Mesenchymal stem cell (in vitro differentiated cells and primary cell): ENCODE results near the gene ITPR3.

Source experiments
- DNase-seq: peaks from one replicate; pipeline ENCODE4 v3.0.0-alpha.2; 2013
- H2AFZ ChIP-seq: one replicate; pipeline ENCODE4 v1.6.1; 2013; ENCODE audit warnings: low read depth, mild to moderate bottlenecking, control low read depth, inconsistent platforms, low read length, moderate library complexity
- H2AK5ac ChIP-seq: 2 replicates; pipeline ENCODE4 v1.6.1; 2013; ENCODE audit warnings: low read length, moderate library complexity, mild to moderate bottlenecking, inconsistent platforms; ENCODE audit not compliant: severe bottlenecking
- H2BK120ac ChIP-seq: one replicate; pipeline ENCODE4 v1.6.1; 2013; ENCODE audit warnings: low read depth, mild to moderate bottlenecking, inconsistent platforms, low read length, moderate library complexity
- H2BK12ac ChIP-seq, 2 experiments: one replicate each; pipeline ENCODE4 v1.6.1; 2013; ENCODE audit warnings: inconsistent platforms in 2 of 2, low read length in 2 of 2, mild to moderate bottlenecking in 2 of 2, moderate library complexity in 2 of 2, control low read depth in 1 of 2
- H2BK15ac ChIP-seq: one replicate; pipeline ENCODE4 v1.6.1; 2013; ENCODE audit warnings: mild to moderate bottlenecking, low read depth, inconsistent platforms; ENCODE audit not compliant: poor library complexity, severe bottlenecking
- H2BK5ac ChIP-seq: 2 replicates; pipeline ENCODE4 v1.6.1; 2013; ENCODE audit warnings: low read depth, mild to moderate bottlenecking, low read length, control low read depth, inconsistent platforms; ENCODE audit not compliant: poor library complexity, severe bottlenecking
- H3K14ac ChIP-seq, 2 experiments: one replicate each; pipeline ENCODE4 v1.6.1; 2013; ENCODE audit warnings: inconsistent platforms in 2 of 2, low read length in 2 of 2, control low read depth in 1 of 2, mild to moderate bottlenecking in 1 of 2, moderate library complexity in 1 of 2
- H3K18ac ChIP-seq, 2 experiments: one replicate each; pipeline ENCODE4 v1.6.1; 2013; ENCODE audit warnings: inconsistent platforms in 2 of 2, low read length in 2 of 2, control low read depth in 1 of 2, low read depth in 1 of 2, mild to moderate bottlenecking in 1 of 2
- H3K23ac ChIP-seq, 2 experiments: one replicate each; pipeline ENCODE4 v1.6.1; 2013; ENCODE audit warnings: inconsistent platforms in 2 of 2, low read length in 2 of 2, mild to moderate bottlenecking in 2 of 2, moderate library complexity in 2 of 2, control low read depth in 1 of 2
- H3K27ac ChIP-seq: 2 replicates; pipeline ENCODE4 v1.5.1; 2013; ENCODE audit warnings: mild to moderate bottlenecking, moderate library complexity, low read length, control low read depth, inconsistent platforms; ENCODE audit not compliant: poor library complexity, severe bottlenecking
- H3K27me3 ChIP-seq, 2 experiments: 2 replicates each; pipeline versions ENCODE4 v1.6.1 to v1.7.0; 2013; ENCODE audit warnings: low read length in 2 of 2, mild to moderate bottlenecking in 2 of 2, moderate library complexity in 2 of 2, control low read depth in 1 of 2, inconsistent platforms in 1 of 2; ENCODE audit not compliant: control insufficient read depth in 1 of 2, insufficient read depth in 1 of 2
- H3K36me3 ChIP-seq, 2 experiments: 2 replicates each; pipeline versions ENCODE4 v1.6.1 to v1.7.0; 2013; ENCODE audit warnings: low read length in 2 of 2, control low read depth in 1 of 2, inconsistent platforms in 1 of 2, low read depth in 1 of 2, mild to moderate bottlenecking in 1 of 2; ENCODE audit not compliant: insufficient read depth in 2 of 2, control insufficient read depth in 1 of 2
- H3K4ac ChIP-seq, 2 experiments: one replicate each; pipeline ENCODE4 v1.6.1; 2013; ENCODE audit warnings: inconsistent platforms in 2 of 2, low read length in 2 of 2, mild to moderate bottlenecking in 2 of 2, moderate library complexity in 2 of 2, control low read depth in 1 of 2, low read depth in 1 of 2
- H3K4me1 ChIP-seq: 2 replicates; pipeline ENCODE4 v1.6.1; 2013; ENCODE audit warnings: low read depth, low read length, control low read depth; ENCODE audit not compliant: control insufficient read depth, insufficient read depth
- H3K4me2 ChIP-seq: 2 replicates; pipeline ENCODE4 v1.6.1; 2013; ENCODE audit warnings: low read length, mild to moderate bottlenecking, inconsistent platforms; ENCODE audit not compliant: poor library complexity, severe bottlenecking
- H3K4me3 ChIP-seq, 2 experiments: 2 replicates each; pipeline versions ENCODE4 v1.5.1 to v1.7.0; 2013; ENCODE audit warnings: low read length in 2 of 2, mild to moderate bottlenecking in 2 of 2, control low read depth in 1 of 2, low read depth in 1 of 2; ENCODE audit not compliant: insufficient read depth in 1 of 2
- H3K79me1 ChIP-seq: replicated peaks from 2 replicates; pipeline ENCODE4 v1.6.1; 2013; ENCODE audit warnings: mild to moderate bottlenecking, control low read depth, low read length, inconsistent platforms; ENCODE audit not compliant: poor library complexity, severe bottlenecking
- H3K9ac ChIP-seq: 2 replicates; pipeline ENCODE4 v1.7.0; 2013; ENCODE audit warnings: mild to moderate bottlenecking, low read length, moderate library complexity
- H3K9me3 ChIP-seq: 2 replicates; pipeline ENCODE4 v1.7.0; 2013; ENCODE audit warnings: mild to moderate bottlenecking, low read length; ENCODE audit not compliant: control insufficient read depth
- H4K8ac ChIP-seq: one replicate; pipeline ENCODE4 v1.6.1; 2013; ENCODE audit warnings: inconsistent platforms, mild to moderate bottlenecking, low read length, moderate library complexity
- H4K91ac ChIP-seq: one replicate; pipeline ENCODE4 v1.6.1; 2013; ENCODE audit warnings: mild to moderate bottlenecking, low read length, inconsistent platforms
- WGBS: methylation state at CpG from one replicate; pipeline ENCODE4 v1.1.7; 2013; ENCODE audit warnings: mixed read lengths; 5-methylcytosine and 5-hydroxymethylcytosine counted together

Gene ITPR3

DNA sequence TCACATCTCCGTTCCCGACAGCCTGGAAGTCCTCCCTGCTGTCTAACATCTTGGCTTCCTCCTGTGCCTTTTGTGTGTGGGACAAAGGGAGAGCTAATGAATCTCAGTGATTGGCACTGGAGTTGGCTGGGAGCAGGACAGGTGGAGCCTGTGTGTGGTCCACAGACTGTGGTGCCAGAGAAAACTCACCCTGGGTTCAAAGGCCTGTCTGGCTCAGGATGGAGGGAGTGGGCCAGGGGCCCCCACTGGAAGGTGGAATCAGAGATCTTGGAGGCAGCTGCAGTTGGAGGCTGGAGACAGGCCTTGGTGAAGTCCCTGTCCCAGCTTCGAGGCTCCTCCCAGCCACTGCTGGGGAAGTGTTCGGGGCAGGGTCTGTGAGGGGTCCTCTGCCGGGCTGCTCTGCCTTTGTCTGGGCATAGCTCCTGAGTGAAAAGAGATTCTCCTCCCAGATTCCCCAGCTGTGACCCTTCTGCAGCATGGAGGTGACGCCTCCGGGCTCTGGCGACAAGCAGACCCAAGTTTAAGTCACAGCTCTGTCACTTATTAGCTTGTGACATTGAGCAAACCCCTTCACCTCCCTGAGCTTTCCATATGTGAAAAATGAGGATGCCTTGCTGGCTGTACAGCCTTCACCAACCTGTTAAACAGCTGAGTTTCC, 13.9 kb upstream of the ITPR3 start:
- no peak overlapping the region for H2BK5ac ChIP-seq
- H3K4me2 ChIP-seq = no peak overlapping the region
- H3K27me3 ChIP-seq = no peaks in the 10 kb centered on the region
- H4K91ac ChIP-seq = no peak overlapping the region
- peaks cover 5% of the 10 kb centered on the region for H3K9me3 ChIP-seq
- no peaks in the 10 kb centered on the region for H3K36me3 ChIP-seq
- H3K23ac ChIP-seq = no peak overlapping the region
- no peak overlapping the region for H2BK15ac ChIP-seq
- WGBS = 74% methylated on average over 8 of the region's 8 CpGs
- H2AK5ac ChIP-seq = peak overlapping the region; percentile 38
- no peaks in the 10 kb centered on the region for H3K79me1 ChIP-seq
- H3K4me1 ChIP-seq = peaks cover 24% of the 10 kb centered on the region
- no peak overlapping the region for H2AFZ ChIP-seq
- H4K8ac ChIP-seq = no peak overlapping the region
- no peak overlapping the region for H3K27ac ChIP-seq
- H3K18ac ChIP-seq = peak overlapping the region in 1 of 2 experiments; percentile 57
- no peak overlapping the region for H3K4me3 ChIP-seq
- no peak overlapping the region for H2BK120ac ChIP-seq
- no peak overlapping the region for H2BK12ac ChIP-seq
- H3K9ac ChIP-seq = no peak overlapping the region
- peak overlapping the region in 1 of 2 experiments; percentile 46 for H3K4ac ChIP-seq
- no peak for DNase-seq
- no peak overlapping the region for H3K14ac ChIP-seq

DNA sequence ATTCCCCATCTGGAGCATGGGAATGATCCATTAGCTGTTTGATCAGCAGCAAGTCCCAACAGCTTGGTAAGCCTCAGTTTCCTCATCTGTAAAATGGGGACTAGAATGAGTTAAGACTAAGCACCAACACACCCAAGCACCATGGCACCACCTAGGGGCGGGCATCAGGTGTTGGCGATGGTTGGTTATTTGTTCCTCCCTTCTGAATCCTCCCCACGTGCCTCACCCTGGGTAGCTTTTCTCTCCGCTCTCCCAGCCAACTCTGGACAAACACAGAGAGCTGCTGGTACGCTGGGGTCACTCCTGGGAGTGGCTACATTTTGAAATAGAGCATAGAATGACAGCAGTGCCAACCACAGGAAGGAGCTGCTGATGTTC, 13.3 kb upstream of the ITPR3 start:
- H2BK5ac ChIP-seq = no peak overlapping the region
- 77% methylated on average over 5 of the region's 5 CpGs for WGBS

GRCh38 chr6:33609019-33609418, 12.1 kb upstream of the ITPR3 start:
- H3K4me1 ChIP-seq = peaks cover 29% of the 10 kb centered on the region
- H2BK120ac ChIP-seq = no peak overlapping the region
- no peak overlapping the region for H3K4me3 ChIP-seq
- H2BK5ac ChIP-seq = no peak overlapping the region
- WGBS = 93% methylated on average over 2 of the region's 3 CpGs
- no peak overlapping the region for H3K4me2 ChIP-seq
- no peak overlapping the region for H2BK15ac ChIP-seq
- H2BK12ac ChIP-seq = no peak overlapping the region
- H3K18ac ChIP-seq = peak overlapping the region; percentile 15 to 80
- peaks cover 1% of the 10 kb centered on the region for H3K9me3 ChIP-seq
- peak overlapping the region; percentile 80 for H3K9ac ChIP-seq
- peak overlapping the region; percentile 52 for H4K91ac ChIP-seq
- H4K8ac ChIP-seq = no peak overlapping the region
- H2AFZ ChIP-seq = no peak overlapping the region
- H3K4ac ChIP-seq = no peak overlapping the region
- H3K36me3 ChIP-seq = no peaks in the 10 kb centered on the region
- H3K27ac ChIP-seq = no peak overlapping the region
- DNase-seq = no peak
- no peaks in the 10 kb centered on the region for H3K27me3 ChIP-seq
- H3K23ac ChIP-seq = no peak overlapping the region
- no peak overlapping the region for H2AK5ac ChIP-seq
- H3K79me1 ChIP-seq = no peaks in the 10 kb centered on the region
- no peak overlapping the region for H3K14ac ChIP-seq

More for the DNA sequence above, 13.3 kb upstream of the ITPR3 start:
- Histone ChIP-seq H2BK15ac (no peak overlapping the region), H3K27me3 (no peaks in the 10 kb centered on the region), H3K9ac (peak overlapping the region; percentile 80), H3K4me2 (no peak overlapping the region), H3K18ac (no peak overlapping the region), H3K9me3 (peaks cover 5% of the 10 kb centered on the region), H2BK120ac (no peak overlapping the region), H3K27ac (no peak overlapping the region), H4K8ac (no peak overlapping the region), H2AK5ac (peak overlapping the region; percentile 94), H2BK12ac (no peak overlapping the region), H3K79me1 (no peaks in the 10 kb centered on the region), H3K4me1 (peaks cover 24% of the 10 kb centered on the region), H3K4ac (no peak overlapping the region), H3K4me3 (no peak overlapping the region), H2AFZ (no peak overlapping the region), H3K23ac (no peak overlapping the region), H3K14ac (no peak overlapping the region), H3K36me3 (no peaks in the 10 kb centered on the region), H4K91ac (peak overlapping the region; percentile 46)
- DNase-seq = no peak

GRCh38 chr6:33609528-33609927, 11.6 kb upstream of the ITPR3 start:
- Histone ChIP-seq H2BK12ac (peak overlapping the region; percentile 2 to 33), H4K91ac (peak overlapping the region; percentile 48), H3K9ac (peak overlapping the region; percentile 80), H2AK5ac (peak overlapping the region; percentile 1), H3K4me1 (peaks cover 29% of the 10 kb centered on the region), H3K27ac (no peak overlapping the region), H3K23ac (no peak overlapping the region), H2BK15ac (peak overlapping the region; percentile 30), H2AFZ (no peak overlapping the region), H3K9me3 (no peaks in the 10 kb centered on the region), H2BK5ac (no peak overlapping the region), H3K79me1 (no peaks in the 10 kb centered on the region), H2BK120ac (peak overlapping the region; percentile 19), H4K8ac (peak overlapping the region; percentile 55), H3K4me2 (no peak overlapping the region), H3K27me3 (no peaks in the 10 kb centered on the region), H3K14ac (peak overlapping the region in 1 of 2 experiments; percentile 2), H3K18ac (peak overlapping the region; percentile 22 to 37), H3K4me3 (peak overlapping the region in 1 of 2 experiments; percentile 23), H3K4ac (peak overlapping the region; percentile 29 to 89), H3K36me3 (no peaks in the 10 kb centered on the region)
- 48% methylated on average over 6 of the region's 6 CpGs for WGBS
- DNase-seq = no peak
